Ishikawa (cell line): Measurements from ENCODE around the gene PRSS22.

Source experiments
- CEBPB ChIP-seq: IDR thresholded peaks from 2 replicates; pipeline ENCODE4 v1.6.1; 2012
- CREB1 ChIP-seq: IDR thresholded peaks from 2 replicates; pipeline ENCODE4 v1.6.1; 2012; ENCODE audit warnings: low read depth
- EGR1 ChIP-seq: IDR thresholded peaks from 2 replicates; pipeline ENCODE4 v1.6.1; 2012
- EP300 ChIP-seq: IDR thresholded peaks from 2 replicates; pipeline ENCODE4 v1.6.1; 2012; ENCODE audit warnings: borderline replicate concordance
- FOXM1 ChIP-seq: IDR thresholded peaks from 2 replicates; pipeline ENCODE4 v1.6.1; 2012; ENCODE audit warnings: low read depth, borderline replicate concordance
- NFIC ChIP-seq: IDR thresholded peaks from 2 replicates; pipeline ENCODE4 v1.6.1; 2012
- RAD21 ChIP-seq: IDR thresholded peaks from 2 replicates; pipeline ENCODE4 v1.6.1; 2012; ENCODE audit warnings: low read depth
- TAF1 ChIP-seq: IDR thresholded peaks from 2 replicates; pipeline ENCODE4 v1.6.1; 2012; ENCODE audit warnings: low read depth, mild to moderate bottlenecking
- TCF12 ChIP-seq: IDR thresholded peaks from 2 replicates; pipeline ENCODE4 v1.6.1; 2012; ENCODE audit warnings: low read depth
- TEAD4 ChIP-seq: IDR thresholded peaks from 2 replicates; pipeline ENCODE4 v1.6.1; 2012
- USF1 ChIP-seq: IDR thresholded peaks from 2 replicates; pipeline ENCODE4 v1.6.1; 2012
- YY1 ChIP-seq: IDR thresholded peaks from 2 replicates; pipeline ENCODE4 v1.6.1; 2012; ENCODE audit warnings: low read depth
- ZBTB7A ChIP-seq: IDR thresholded peaks from 2 replicates; pipeline ENCODE4 v1.6.1; 2012; ENCODE audit warnings: low read depth
- TF ChIP-seq, protein P1 (sequence below): IDR thresholded peaks from 2 replicates; pipeline ENCODE4 v1.6.1; 2012; ENCODE audit warnings: low read depth, mild to moderate bottlenecking
- TF ChIP-seq, protein P2 (sequence below): IDR thresholded peaks from 2 replicates; pipeline ENCODE4 v1.6.1; 2012

PRSS22 gene

GRCh38 chr16:2804728-2805127, 53.2 kb downstream of the PRSS22 start:
- TF ChIP-seq EGR1, result no peak

DNA sequence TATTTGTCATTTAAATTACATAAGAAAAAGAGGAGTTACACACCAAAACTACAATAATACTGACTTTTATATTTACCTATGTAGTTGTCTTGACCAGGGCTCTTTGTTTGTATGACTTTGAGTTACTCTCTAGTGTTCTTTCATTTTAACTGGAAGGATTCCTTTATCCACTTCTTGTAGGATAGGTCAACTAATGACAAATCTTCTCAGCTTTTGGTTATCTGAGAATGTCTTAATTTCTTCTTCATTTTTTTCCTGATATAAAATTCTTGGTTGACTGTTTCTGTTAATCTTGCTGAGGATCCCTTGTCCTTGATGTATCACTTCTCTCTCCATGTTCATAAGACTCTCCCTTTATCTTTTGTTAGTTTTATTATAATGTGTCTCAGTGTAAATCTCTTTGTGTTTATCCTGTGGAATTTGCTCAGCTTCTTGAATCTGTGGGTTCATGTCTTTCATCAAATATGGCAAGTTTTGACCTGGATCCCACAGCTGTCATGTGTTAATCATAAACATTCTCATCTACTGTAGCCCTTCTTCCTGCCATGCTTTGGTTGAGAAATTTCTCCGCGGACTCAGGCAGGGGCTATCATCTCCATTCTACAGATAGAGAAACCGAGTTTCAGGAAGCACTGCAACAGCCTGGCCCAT, 54.3 kb downstream of the PRSS22 start:
- TF ChIP-seq EGR1, result no peak
- no peak for TF ChIP-seq FOXM1
- TF ChIP-seq TEAD4, result no peak
- no peak for TF ChIP-seq TCF12
- TF ChIP-seq YY1, result no peak
- TF ChIP-seq, protein P1, sequence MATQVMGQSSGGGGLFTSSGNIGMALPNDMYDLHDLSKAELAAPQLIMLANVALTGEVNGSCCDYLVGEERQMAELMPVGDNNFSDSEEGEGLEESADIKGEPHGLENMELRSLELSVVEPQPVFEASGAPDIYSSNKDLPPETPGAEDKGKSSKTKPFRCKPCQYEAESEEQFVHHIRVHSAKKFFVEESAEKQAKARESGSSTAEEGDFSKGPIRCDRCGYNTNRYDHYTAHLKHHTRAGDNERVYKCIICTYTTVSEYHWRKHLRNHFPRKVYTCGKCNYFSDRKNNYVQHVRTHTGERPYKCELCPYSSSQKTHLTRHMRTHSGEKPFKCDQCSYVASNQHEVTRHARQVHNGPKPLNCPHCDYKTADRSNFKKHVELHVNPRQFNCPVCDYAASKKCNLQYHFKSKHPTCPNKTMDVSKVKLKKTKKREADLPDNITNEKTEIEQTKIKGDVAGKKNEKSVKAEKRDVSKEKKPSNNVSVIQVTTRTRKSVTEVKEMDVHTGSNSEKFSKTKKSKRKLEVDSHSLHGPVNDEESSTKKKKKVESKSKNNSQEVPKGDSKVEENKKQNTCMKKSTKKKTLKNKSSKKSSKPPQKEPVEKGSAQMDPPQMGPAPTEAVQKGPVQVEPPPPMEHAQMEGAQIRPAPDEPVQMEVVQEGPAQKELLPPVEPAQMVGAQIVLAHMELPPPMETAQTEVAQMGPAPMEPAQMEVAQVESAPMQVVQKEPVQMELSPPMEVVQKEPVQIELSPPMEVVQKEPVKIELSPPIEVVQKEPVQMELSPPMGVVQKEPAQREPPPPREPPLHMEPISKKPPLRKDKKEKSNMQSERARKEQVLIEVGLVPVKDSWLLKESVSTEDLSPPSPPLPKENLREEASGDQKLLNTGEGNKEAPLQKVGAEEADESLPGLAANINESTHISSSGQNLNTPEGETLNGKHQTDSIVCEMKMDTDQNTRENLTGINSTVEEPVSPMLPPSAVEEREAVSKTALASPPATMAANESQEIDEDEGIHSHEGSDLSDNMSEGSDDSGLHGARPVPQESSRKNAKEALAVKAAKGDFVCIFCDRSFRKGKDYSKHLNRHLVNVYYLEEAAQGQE, result no peak
- TF ChIP-seq NFIC, result no peak
- TF ChIP-seq ZBTB7A, result no peak
- TF ChIP-seq CREB1, result no peak
- TF ChIP-seq, protein P2, sequence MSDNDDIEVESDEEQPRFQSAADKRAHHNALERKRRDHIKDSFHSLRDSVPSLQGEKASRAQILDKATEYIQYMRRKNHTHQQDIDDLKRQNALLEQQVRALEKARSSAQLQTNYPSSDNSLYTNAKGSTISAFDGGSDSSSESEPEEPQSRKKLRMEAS, result no peak
- TF ChIP-seq RAD21, result no peak
- no peak for TF ChIP-seq CEBPB
- TF ChIP-seq USF1, result no peak
- TF ChIP-seq TAF1, result no peak
- no peak for TF ChIP-seq EP300
